Dedifferentiated amniotic fluid mesenchymal stem cell (primary cell): ENCODE results near the gene ZFP92.

Experiments
- DNase-seq: peaks from one replicate; pipeline ENCODE4 v3.0.0-alpha.2; 2016; ENCODE audit errors: extremely low spot score

ZFP92 gene

GRCh38 chrX:153438532-153438931, 27.3 kb downstream of the ZFP92 start:
- no peak for DNase-seq

GRCh38 chrX:153439977-153440376, 28.7 kb downstream of the ZFP92 start:
- DNase-seq, result no peak

- no peak for DNase-seq
Observed at GRCh38 chrX:153440556-153441135, 29.4 kb downstream of the ZFP92 start.

GRCh38 chrX:153441296-153441695, 30.0 kb downstream of the ZFP92 start:
- no peak for DNase-seq

GRCh38 chrX:153441981-153442380, 30.7 kb downstream of the ZFP92 start:
- DNase-seq, result no peak

- no peak for DNase-seq
Observed at GRCh38 chrX:153442463-153442862, 31.2 kb downstream of the ZFP92 start.

- DNase-seq, result no peak
Observed at GRCh38 chrX:153443476-153444332, 32.4 kb downstream of the ZFP92 start.

GRCh38 chrX:153444333-153445011, 33.2 kb downstream of the ZFP92 start:
- DNase-seq, result no peak

- DNase-seq, result no peak
Observed at GRCh38 chrX:153445106-153445855, 34.0 kb downstream of the ZFP92 start.

GRCh38 chrX:153445856-153446635, 34.8 kb downstream of the ZFP92 start, which contains the start of gene TREX2:
Gene TREX2, minus strand, starts transcription at chrX:153446056. Its CDS starts 626 bp downstream, at chrX:153445430.
- no peak for DNase-seq

GRCh38 chrX:153446636-153446936, 35.3 kb downstream of the ZFP92 start:
- no peak for DNase-seq

GRCh38 chrX:153446950-153447580, 35.8 kb downstream of the ZFP92 start:
- no peak for DNase-seq

GRCh38 chrX:153447581-153447960, 36.3 kb downstream of the ZFP92 start:
- DNase-seq, result no peak

GRCh38 chrX:153448556-153449367, 37.5 kb downstream of the ZFP92 start:
- no peak for DNase-seq

GRCh38 chrX:153449368-153450113, 38.3 kb downstream of the ZFP92 start:
- DNase-seq, result no peak

- DNase-seq, result no peak
Observed at GRCh38 chrX:153450114-153450948, 39.1 kb downstream of the ZFP92 start.

- DNase-seq, result no peak
Observed at GRCh38 chrX:153450949-153451277, 39.6 kb downstream of the ZFP92 start.

- DNase-seq, result no peak
Observed at GRCh38 chrX:153454901-153455550, 43.8 kb downstream of the ZFP92 start.
